Mesendoderm (in vitro differentiated cells): Measurements from ENCODE around the gene PIGL. TPM values are rescaled to one million over a fixed set of nuclear protein-coding genes. Genes with fewer than 3 reads are reported as not detected.

ENCODE experiments used
- DNase-seq: peaks from one replicate; pipeline ENCODE4 v3.0.0; 2013
- H2AK5ac ChIP-seq: 2 replicates; pipeline ENCODE4 v1.6.1; 2013; ENCODE audit warnings: low read length, inconsistent platforms
- H2BK120ac ChIP-seq: 2 replicates; pipeline ENCODE4 v1.6.1; 2013; ENCODE audit warnings: low read depth, mild to moderate bottlenecking, low read length, moderate library complexity, mixed read lengths
- H2BK15ac ChIP-seq: replicated peaks from 2 replicates; pipeline ENCODE4 v1.6.1; 2013; ENCODE audit warnings: low read depth, mild to moderate bottlenecking, moderate library complexity
- H2BK5ac ChIP-seq: 2 replicates; pipeline ENCODE4 v1.6.1; 2013; ENCODE audit warnings: low read length, inconsistent platforms
- H3K18ac ChIP-seq: 2 replicates; pipeline ENCODE4 v1.6.1; 2013; ENCODE audit warnings: mild to moderate bottlenecking, low read length, mixed read lengths
- H3K23ac ChIP-seq: one replicate; pipeline ENCODE4 v1.6.1; 2013; ENCODE audit warnings: low read length
- H3K27ac ChIP-seq: 2 replicates; pipeline ENCODE4 v1.5.1; 2013; ENCODE audit warnings: low read depth, mild to moderate bottlenecking, inconsistent platforms, low read length, moderate library complexity
- H3K27me3 ChIP-seq: 2 replicates; pipeline ENCODE4 v1.6.1; 2013; ENCODE audit warnings: low read length, control low read depth, mild to moderate bottlenecking, inconsistent platforms; ENCODE audit not compliant: insufficient read depth, poor library complexity
- H3K36me3 ChIP-seq: 2 replicates; pipeline ENCODE4 v1.6.1; 2013; ENCODE audit warnings: low read length, inconsistent platforms; ENCODE audit not compliant: control insufficient read depth, insufficient read depth
- H3K4ac ChIP-seq: one replicate; pipeline ENCODE4 v1.6.1; 2013; ENCODE audit warnings: low read depth, mild to moderate bottlenecking, low read length, moderate library complexity
- H3K4me1 ChIP-seq: 2 replicates; pipeline ENCODE4 v1.6.1; 2013; ENCODE audit warnings: low read depth, low read length, inconsistent platforms; ENCODE audit not compliant: control insufficient read depth
- H3K4me2 ChIP-seq: 2 replicates; pipeline ENCODE4 v1.6.1; 2013; ENCODE audit warnings: low read length
- H3K4me3 ChIP-seq: 2 replicates; pipeline ENCODE4 v1.5.1; 2013; ENCODE audit warnings: mild to moderate bottlenecking, low read length
- H3K56ac ChIP-seq: one replicate; pipeline ENCODE4 v1.6.1; 2013; ENCODE audit warnings: low read length
- H3K79me1 ChIP-seq: 2 replicates; pipeline ENCODE4 v1.6.1; 2013; ENCODE audit warnings: low read length, inconsistent platforms
- H3K79me2 ChIP-seq: 2 replicates; pipeline ENCODE4 v1.6.1; 2013; ENCODE audit warnings: mild to moderate bottlenecking, low read length; ENCODE audit not compliant: control insufficient read depth, insufficient read depth
- H3K9ac ChIP-seq: 2 replicates; pipeline ENCODE4 v1.6.1; 2013; ENCODE audit warnings: low read length, inconsistent platforms
- H4K5ac ChIP-seq: one replicate; pipeline ENCODE4 v1.6.1; 2013; ENCODE audit warnings: low read length
- H4K8ac ChIP-seq: one replicate; pipeline ENCODE4 v1.6.1; 2013; ENCODE audit warnings: low read depth, mild to moderate bottlenecking, control low read depth, low read length, moderate library complexity
- WGBS: extraction: QIAGEN DNeasy Blood & Tissue Kit; methylation state at CpG from one replicate; pipeline ENCODE4 v1.1.7; 2013; ENCODE audit warnings: low lambda C conversion rate, missing lambda C conversion rate; ENCODE audit not compliant: insufficient coverage; ENCODE audit errors: extremely low coverage; 5-methylcytosine and 5-hydroxymethylcytosine counted together
- polyA plus RNA-seq, 2 experiments: library from polyadenylated mRNA; stranded (reverse); fragments of 200-250 nt; gene quantifications; one replicate each; pipeline ENCODE4 v1.2.3, GENCODE V29; 2013

Gene PIGL
- 16.3 TPM for polyA plus RNA-seq (2013, experiment 1 of 2)
- 15.4 TPM for polyA plus RNA-seq (2013, experiment 2 of 2)

GRCh38 chr17:16217002-16217635, at the start of gene PIGL:
TSS of gene PIGL (plus strand) at chr17:16217210. CDS start at chr17:16217227, 17 bp downstream.
- peaks cover 2% of the 10 kb centered on the region for H3K4me1 ChIP-seq
- H2AK5ac ChIP-seq, result no peak within 1 kb of the TSS
- peak within 1 kb of the TSS; percentile 77 for H3K18ac ChIP-seq
- peaks cover 38% of the 10 kb centered on the region for H3K79me2 ChIP-seq
- H3K4me3 ChIP-seq, result peak within 1 kb of the TSS; percentile 96
- no peak within 1 kb of the TSS for H2BK15ac ChIP-seq
- H3K23ac ChIP-seq, result no peak within 1 kb of the TSS
- peak within 1 kb of the TSS; percentile 76 for H2BK5ac ChIP-seq
- H3K9ac ChIP-seq, result peak within 1 kb of the TSS; percentile 97
- peak within 1 kb of the TSS; percentile 88 for H3K27ac ChIP-seq
- H3K4ac ChIP-seq, result peak within 1 kb of the TSS; percentile 98
- H3K27me3 ChIP-seq, result no peaks in the 10 kb centered on the region
- no peaks in the 10 kb centered on the region for H3K36me3 ChIP-seq
- H4K8ac ChIP-seq, result peak within 1 kb of the TSS; percentile 28
- H2BK120ac ChIP-seq, result no peak within 1 kb of the TSS
- peaks cover 1% of the 10 kb centered on the region for H3K79me1 ChIP-seq
- peak; percentile 97 for DNase-seq
- peak within 1 kb of the TSS; percentile 99 for H3K56ac ChIP-seq
- peak within 1 kb of the TSS; percentile 63 for H3K4me2 ChIP-seq
- H4K5ac ChIP-seq, result peak within 1 kb of the TSS; percentile 27
- WGBS, result no CpG with 5 or more reads among the region's 29 CpGs

- Histone ChIP-seq H2BK120ac (no peak overlapping the region), H3K79me1 (peaks cover 4% of the 10 kb centered on the region), H3K27me3 (no peaks in the 10 kb centered on the region), H2BK15ac (no peak overlapping the region), H4K5ac (no peak overlapping the region), H2AK5ac (no peak overlapping the region), H3K56ac (no peak overlapping the region), H2BK5ac (no peak overlapping the region), H3K4me3 (no peak overlapping the region), H3K79me2 (peaks cover 6% of the 10 kb centered on the region), H3K4me2 (no peak overlapping the region), H3K27ac (no peak overlapping the region), H3K23ac (no peak overlapping the region), H3K9ac (no peak overlapping the region), H4K8ac (no peak overlapping the region), H3K4me1 (no peaks in the 10 kb centered on the region), H3K36me3 (no peaks in the 10 kb centered on the region), H3K18ac (no peak overlapping the region), H3K4ac (no peak overlapping the region)
- no CpG with 5 or more reads among the region's 7 CpGs for WGBS
- DNase-seq, result no peak
These were observed 45.4 kb upstream of the PIGL start for GRCh38 chr17:16171613-16172012.

GRCh38 chr17:16178836-16179235, 38.2 kb upstream of the PIGL start:
- Histone ChIP-seq H4K5ac (no peak overlapping the region), H3K23ac (no peak overlapping the region), H2AK5ac (no peak overlapping the region), H4K8ac (no peak overlapping the region), H3K79me2 (peaks cover 10% of the 10 kb centered on the region), H3K56ac (no peak overlapping the region), H3K79me1 (peaks cover 8% of the 10 kb centered on the region), H3K27ac (no peak overlapping the region), H3K27me3 (no peaks in the 10 kb centered on the region), H3K4ac (no peak overlapping the region), H3K4me1 (no peaks in the 10 kb centered on the region), H2BK15ac (no peak overlapping the region), H3K4me3 (no peak overlapping the region), H3K4me2 (no peak overlapping the region), H3K9ac (no peak overlapping the region), H2BK5ac (no peak overlapping the region), H3K36me3 (no peaks in the 10 kb centered on the region), H3K18ac (no peak overlapping the region), H2BK120ac (no peak overlapping the region)
- no peak for DNase-seq
- no CpG with 5 or more reads among the region's 5 CpGs for WGBS

GRCh38 chr17:16181581-16181980, 35.4 kb upstream of the PIGL start:
- Histone ChIP-seq H2BK5ac (no peak overlapping the region), H3K36me3 (no peaks in the 10 kb centered on the region), H3K4ac (no peak overlapping the region), H3K56ac (no peak overlapping the region), H3K27me3 (no peaks in the 10 kb centered on the region), H3K23ac (no peak overlapping the region), H3K79me2 (peaks cover 4% of the 10 kb centered on the region), H4K8ac (no peak overlapping the region), H2BK120ac (no peak overlapping the region), H3K79me1 (peaks cover 4% of the 10 kb centered on the region), H3K4me2 (no peak overlapping the region), H2BK15ac (no peak overlapping the region), H3K9ac (no peak overlapping the region), H3K18ac (no peak overlapping the region), H2AK5ac (no peak overlapping the region), H3K4me3 (no peak overlapping the region), H3K4me1 (no peaks in the 10 kb centered on the region), H3K27ac (no peak overlapping the region), H4K5ac (no peak overlapping the region)
- WGBS, result no CpG with 5 or more reads among the region's 1 CpG
- no peak for DNase-seq

GRCh38 chr17:16187642-16188041, 29.4 kb upstream of the PIGL start:
- Histone ChIP-seq H3K56ac (no peak overlapping the region), H2BK15ac (no peak overlapping the region), H3K18ac (no peak overlapping the region), H3K36me3 (no peaks in the 10 kb centered on the region), H3K4ac (no peak overlapping the region), H3K23ac (no peak overlapping the region), H3K4me3 (no peak overlapping the region), H2AK5ac (no peak overlapping the region), H2BK120ac (no peak overlapping the region), H3K4me2 (no peak overlapping the region), H2BK5ac (no peak overlapping the region), H3K27ac (no peak overlapping the region), H3K79me1 (peaks cover 9% of the 10 kb centered on the region), H3K27me3 (no peaks in the 10 kb centered on the region), H3K79me2 (peaks cover 8% of the 10 kb centered on the region), H3K4me1 (no peaks in the 10 kb centered on the region), H4K5ac (no peak overlapping the region), H4K8ac (no peak overlapping the region), H3K9ac (no peak overlapping the region)
- no CpG with 5 or more reads among the region's 5 CpGs for WGBS
- no peak for DNase-seq
